Islet precursor cell (in vitro differentiated cells): ENCODE results near the gene MRPL58.
A peak's percentile ranks its signal among the peaks of the same experiment; 100 is the strongest.

ENCODE experiments used
- DNase-seq: peaks from one replicate; pipeline ENCODE4 v3.0.0-alpha.2; 2018

MRPL58 gene

GRCh38 chr17:75048249-75048878, 35.9 kb downstream of the MRPL58 start:
- no peak for DNase-seq

GRCh38 chr17:75049057-75049456, 36.6 kb downstream of the MRPL58 start:
- no peak for DNase-seq

GRCh38 chr17:75049706-75050105, 37.2 kb downstream of the MRPL58 start:
- DNase-seq, result no peak

- no peak for DNase-seq
Observed at GRCh38 chr17:75051941-75052340, 39.5 kb downstream of the MRPL58 start.

GRCh38 chr17:75059369-75060345, 47.2 kb downstream of the MRPL58 start:
- no peak for DNase-seq

GRCh38 chr17:75060434-75061054, 48.1 kb downstream of the MRPL58 start:
- no peak for DNase-seq

GRCh38 chr17:75061055-75061438, 48.6 kb downstream of the MRPL58 start:
- DNase-seq, result no peak

- no peak for DNase-seq
Observed at GRCh38 chr17:75061618-75062017, 49.1 kb downstream of the MRPL58 start.

- no peak for DNase-seq
Observed at GRCh38 chr17:75063201-75063600, 50.7 kb downstream of the MRPL58 start.

GRCh38 chr17:75063626-75064025, 51.2 kb downstream of the MRPL58 start:
- DNase-seq, result no peak

- DNase-seq, result no peak
Observed at GRCh38 chr17:75064040-75064439, 51.6 kb downstream of the MRPL58 start.

- no peak for DNase-seq
Observed at GRCh38 chr17:75064460-75064859, 52.0 kb downstream of the MRPL58 start.

- no peak for DNase-seq
Observed at GRCh38 chr17:75064867-75065561, 52.5 kb downstream of the MRPL58 start.

- no peak for DNase-seq
Observed at GRCh38 chr17:75065562-75066151, 53.2 kb downstream of the MRPL58 start.

- DNase-seq, result peak; percentile 61
Observed at GRCh38 chr17:75067856-75068255, 55.4 kb downstream of the MRPL58 start.

- DNase-seq, result no peak
Observed at GRCh38 chr17:75068750-75069149, 56.3 kb downstream of the MRPL58 start.

GRCh38 chr17:75069783-75070182, 57.3 kb downstream of the MRPL58 start:
- DNase-seq, result no peak
